Common myeloid progenitor, CD34-positive (primary cell): Measurements from ENCODE around the gene ZYG11A.

Source experiments
- CTCF ChIA-PET: fragments of 350-600 bp; sonication (Branson Sonifier 250); formaldehyde crosslinking; loops from one replicate; lab custom pipeline; 2021; ENCODE audit warnings: antibody characterized with exemption; lab: Charles Lee
- POLR2A ChIA-PET: fragments of 350-600 bp; sonication (Branson Sonifier 250); formaldehyde crosslinking; loops from one replicate; lab custom pipeline; 2021; ENCODE audit warnings: antibody characterized with exemption; lab: Charles Lee
- DNase-seq, 3 donors: peaks; one replicate each; pipeline versions ENCODE4 v3.0.0 to v3.0.0-alpha.2; 2013
- H3K27ac ChIP-seq, 2 experiments: 1 replicate in 1 of 2; 2 replicates in 1 of 2; pipeline ENCODE4 v1.7.0; 2013; ENCODE audit warnings: inconsistent platforms in 2 of 2, low read length in 2 of 2, mild to moderate bottlenecking in 2 of 2, low read depth in 1 of 2, moderate library complexity in 1 of 2; ENCODE audit not compliant: severe bottlenecking in 2 of 2, insufficient read depth in 1 of 2, poor library complexity in 1 of 2
- H3K27me3 ChIP-seq, 5 experiments: replicated peaks in 2 of 5; 1 replicate in 3 of 5; 2 replicates in 2 of 5; pipeline versions ENCODE4 v1.6.1 to v1.7.0; 2013; ENCODE audit warnings: low read length in 4 of 5, mild to moderate bottlenecking in 2 of 5, moderate library complexity in 2 of 5, inconsistent platforms in 1 of 5; ENCODE audit not compliant: insufficient read depth in 5 of 5, control insufficient read depth in 4 of 5
- H3K36me3 ChIP-seq, 4 experiments: 1 replicate in 2 of 4; 2 replicates in 2 of 4; pipeline versions ENCODE4 v1.6.1 to v1.7.0; 2013; ENCODE audit warnings: low read length in 3 of 4, control low read depth in 1 of 4, mild to moderate bottlenecking in 1 of 4; ENCODE audit not compliant: control insufficient read depth in 4 of 4, insufficient read depth in 4 of 4
- H3K4me1 ChIP-seq, 4 experiments: 1 replicate in 3 of 4; 2 replicates in 1 of 4; pipeline versions ENCODE4 v1.6.1 to v1.7.1; 2013; ENCODE audit warnings: low read length in 3 of 4, mild to moderate bottlenecking in 3 of 4, control low read depth in 1 of 4, inconsistent platforms in 1 of 4, moderate library complexity in 1 of 4; ENCODE audit not compliant: control insufficient read depth in 4 of 4, insufficient read depth in 4 of 4; ENCODE audit errors: control extremely low read depth in 1 of 4
- H3K4me3 ChIP-seq, 7 experiments: 1 replicate in 4 of 7; 2 replicates in 3 of 7; pipeline versions ENCODE4 v1.5.1 to v1.7.0; 2013; ENCODE audit warnings: mild to moderate bottlenecking in 7 of 7, low read length in 6 of 7, moderate library complexity in 6 of 7, inconsistent platforms in 2 of 7, low read depth in 2 of 7, control low read depth in 1 of 7; ENCODE audit not compliant: insufficient read depth in 4 of 7, control insufficient read depth in 1 of 7; ENCODE audit errors: extremely low read depth in 1 of 7
- H3K9me3 ChIP-seq, 5 experiments: 1 replicate in 4 of 5; 2 replicates in 1 of 5; pipeline versions ENCODE4 v1.6.1 to v1.7.1; 2013; ENCODE audit warnings: low read length in 4 of 5, mild to moderate bottlenecking in 2 of 5, inconsistent platforms in 1 of 5, low read depth in 1 of 5, moderate library complexity in 1 of 5; ENCODE audit not compliant: control insufficient read depth in 4 of 5, insufficient read depth in 2 of 5; ENCODE audit errors: control extremely low read depth in 1 of 5
- WGBS: methylation state at CpG from one replicate; pipeline ENCODE4 v1.1.5; 2013; ENCODE audit not compliant: insufficient coverage; 5-methylcytosine and 5-hydroxymethylcytosine counted together

ZYG11A gene

DNA sequence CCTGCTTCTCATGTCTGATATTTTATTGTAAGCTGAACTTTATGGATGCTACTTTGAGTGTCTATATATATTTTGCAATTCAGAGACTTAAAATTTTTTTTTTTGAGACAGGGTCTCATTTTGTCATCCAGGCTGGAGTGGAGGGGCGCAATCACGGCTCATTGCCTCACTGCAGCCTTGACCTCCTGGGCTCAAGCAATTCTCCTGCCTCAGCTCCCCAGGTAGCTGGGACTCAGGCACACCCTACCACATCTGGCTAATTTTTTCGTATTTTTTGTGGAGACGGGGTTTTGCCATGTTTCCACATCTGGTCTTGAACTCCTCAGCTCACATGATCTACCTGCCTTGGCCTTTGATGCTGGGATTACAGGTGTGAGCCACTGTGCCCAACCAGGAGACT lies 8.4 kb downstream of the ZYG11A start:
- Histone ChIP-seq H3K9me3 (no peaks in the 10 kb centered on the region), H3K27ac (no peak overlapping the region), H3K36me3 (no peaks in the 10 kb centered on the region), H3K4me1 (no peaks in the 10 kb centered on the region), H3K27me3 (peaks cover 0 to 10% (median under 1%) of the 10 kb centered on the region in 5 experiments), H3K4me3 (no peak overlapping the region)
- POLR2A ChIA-PET, result no interaction called here
- no peak for DNase-seq
- 100% methylated on average over 3 of the region's 4 CpGs for WGBS
- CTCF ChIA-PET, result interaction anchor here (0.8 kb wide), 1 partner anchor 26 kb away, joined by 3 read pairs; no protein-coding TSS in a partner anchor

DNA sequence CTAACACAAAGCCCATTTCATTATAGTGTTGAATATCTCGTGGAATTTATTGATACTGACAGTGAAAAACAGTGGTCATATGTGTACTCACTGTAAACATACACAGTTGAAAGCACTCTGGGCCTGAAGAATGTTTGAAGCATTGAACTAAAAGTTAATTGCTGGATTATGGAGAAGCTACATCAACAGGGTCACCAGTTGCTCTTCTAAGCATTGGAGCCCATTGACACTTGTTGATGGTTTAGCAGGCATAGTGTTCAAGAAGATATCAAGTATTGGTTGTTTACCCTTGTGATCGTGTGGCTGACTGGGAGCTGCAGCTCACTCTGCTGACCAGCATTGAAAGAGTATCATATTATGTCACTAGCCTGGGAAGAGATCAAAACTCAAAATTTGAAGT lies 10.3 kb downstream of the ZYG11A start:
- peaks cover 0 to 2% (median 0%) of the 10 kb centered on the region in 5 experiments for H3K27me3 ChIP-seq
- no peak for DNase-seq
- ChIA-PET POLR2A (no interaction called here), CTCF (no interaction called here)
- no peaks in the 10 kb centered on the region for H3K36me3 ChIP-seq
- no peak overlapping the region for H3K27ac ChIP-seq
- no peak overlapping the region for H3K4me3 ChIP-seq
- no peaks in the 10 kb centered on the region for H3K4me1 ChIP-seq
- 100% methylated on average over 1 of the region's 2 CpGs for whole genome bisulfite sequencing
- no peaks in the 10 kb centered on the region for H3K9me3 ChIP-seq

DNA sequence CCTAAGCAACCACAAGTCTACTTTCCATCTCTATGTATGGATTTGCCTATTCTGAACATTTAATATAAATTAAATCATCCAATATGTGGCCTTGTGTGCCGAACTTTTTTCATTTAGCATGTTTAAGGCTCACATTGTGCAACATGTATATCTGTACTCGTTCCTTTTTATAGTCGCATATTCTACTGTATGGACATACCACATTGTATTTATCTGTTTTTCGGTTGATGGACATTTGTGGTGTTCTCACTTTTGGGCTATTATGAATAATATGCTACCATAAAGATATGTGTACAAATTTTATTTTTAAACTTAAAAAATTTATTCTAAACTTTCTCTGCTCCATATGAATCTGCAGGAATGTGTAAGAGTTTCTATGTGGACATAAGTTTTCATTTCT lies 13.0 kb downstream of the ZYG11A start:
- Histone ChIP-seq H3K36me3 (no peaks in the 10 kb centered on the region), H3K27ac (no peak overlapping the region), H3K9me3 (no peaks in the 10 kb centered on the region), H3K4me3 (no peak overlapping the region), H3K27me3 (no peaks in the 10 kb centered on the region), H3K4me1 (no peaks in the 10 kb centered on the region)
- CTCF ChIA-PET, result no interaction called here
- 100% methylated on average over 1 of the region's 4 CpGs for WGBS
- DNase-seq, result no peak
- POLR2A ChIA-PET, result no interaction called here

DNA sequence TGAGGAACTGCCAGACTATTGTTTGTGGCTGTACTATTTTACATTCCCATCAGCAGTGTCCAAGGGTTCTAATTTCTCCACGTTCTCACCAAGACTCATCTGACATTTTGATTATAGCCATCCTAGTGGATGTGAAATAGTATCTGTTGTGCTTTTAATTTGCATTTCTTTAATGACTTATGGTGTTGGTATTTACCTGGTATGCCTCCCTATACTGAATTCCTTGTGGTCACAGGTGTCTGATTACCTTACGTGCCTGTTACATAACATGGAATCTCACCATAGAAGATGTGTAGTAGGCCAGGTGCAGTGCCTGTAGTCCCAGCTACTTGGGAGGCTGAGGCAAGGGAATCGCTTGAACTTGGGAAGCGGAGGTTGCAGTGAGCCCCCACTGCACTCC lies 13.5 kb downstream of the ZYG11A start:
- no peaks in the 10 kb centered on the region for H3K4me1 ChIP-seq
- ChIA-PET CTCF (no interaction called here), POLR2A (no interaction called here)
- H3K4me3 ChIP-seq, result no peak overlapping the region
- no peaks in the 10 kb centered on the region for H3K27me3 ChIP-seq
- WGBS, result 100% methylated on average over 3 of the region's 4 CpGs
- no peaks in the 10 kb centered on the region for H3K9me3 ChIP-seq
- no peak for DNase-seq
- no peak overlapping the region for H3K27ac ChIP-seq
- no peaks in the 10 kb centered on the region for H3K36me3 ChIP-seq

DNA sequence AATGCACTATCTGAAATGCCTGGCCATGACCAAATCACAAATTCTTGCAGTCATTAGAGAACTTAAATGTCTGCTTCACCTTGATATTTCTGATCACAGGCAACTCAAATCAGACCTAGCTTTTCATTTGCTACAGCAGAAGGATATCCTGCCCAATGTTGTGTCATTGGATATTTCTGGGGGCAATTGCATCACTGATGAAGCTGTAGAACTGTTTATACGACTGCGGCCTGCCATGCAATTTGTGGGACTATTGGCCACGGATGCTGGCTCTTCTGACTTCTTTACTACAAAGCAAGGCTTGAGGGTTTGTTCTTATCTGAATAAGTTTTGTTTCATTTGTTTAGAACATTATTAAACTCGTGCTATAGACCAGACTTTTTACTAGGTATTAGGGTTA lies 14.9 kb downstream of the ZYG11A start:
- no peaks in the 10 kb centered on the region for H3K9me3 ChIP-seq
- ChIA-PET POLR2A (no interaction called here), CTCF (no interaction called here)
- H3K36me3 ChIP-seq, result no peaks in the 10 kb centered on the region
- DNase-seq, result no peak
- no peak overlapping the region for H3K27ac ChIP-seq
- H3K4me3 ChIP-seq, result no peak overlapping the region
- H3K27me3 ChIP-seq, result peaks cover 0 to 2% (median 0%) of the 10 kb centered on the region in 5 experiments
- WGBS, result 100% methylated on average over 2 of the region's 4 CpGs
- no peaks in the 10 kb centered on the region for H3K4me1 ChIP-seq

DNA sequence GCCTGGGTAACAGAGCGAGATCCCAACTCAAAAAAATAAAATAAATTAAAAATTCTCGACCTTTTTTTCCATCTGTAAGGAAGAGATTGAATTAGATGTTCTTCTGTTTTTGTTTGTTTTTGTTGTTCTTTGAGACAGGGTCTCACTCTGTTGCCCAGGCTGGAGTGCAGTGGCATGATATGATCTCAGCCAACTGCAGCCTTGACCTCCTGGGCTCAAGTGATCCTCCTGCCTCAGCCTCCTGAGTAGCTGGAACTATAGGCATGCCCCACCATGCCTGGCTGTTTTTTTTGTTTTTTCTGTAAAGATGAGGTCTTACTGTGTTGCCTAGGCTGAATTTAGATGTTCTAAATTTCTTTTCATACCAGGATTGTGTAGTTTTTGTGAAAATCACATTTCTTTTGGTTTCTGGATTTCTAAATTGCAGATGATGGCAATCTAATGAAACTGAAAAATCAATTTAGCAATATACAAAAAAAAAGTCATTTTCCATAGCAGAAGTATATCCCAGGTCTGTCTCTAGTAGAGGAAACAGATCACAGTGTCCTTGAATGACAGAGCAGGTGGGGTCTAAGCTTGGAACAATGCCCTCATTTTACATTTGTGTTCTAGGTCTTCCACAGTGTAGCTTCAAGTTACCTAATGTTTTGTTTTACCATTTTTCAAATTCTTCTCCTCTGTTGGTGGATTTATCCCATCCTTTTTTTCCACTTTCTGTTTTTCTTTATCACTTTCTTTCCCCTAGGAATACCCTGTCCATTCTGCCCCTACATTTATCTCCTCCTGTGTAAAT lies 20.3 kb downstream of the ZYG11A start:
- Histone ChIP-seq H3K27me3 (peaks cover 0 to 4% (median 0%) of the 10 kb centered on the region in 5 experiments), H3K27ac (no peak overlapping the region), H3K4me1 (no peaks in the 10 kb centered on the region), H3K4me3 (no peak overlapping the region), H3K9me3 (no peaks in the 10 kb centered on the region), H3K36me3 (no peaks in the 10 kb centered on the region)
- CTCF ChIA-PET, result interaction anchor here (1.0 kb wide), 1 partner anchor 14 kb away, joined by 3 read pairs; no protein-coding TSS in a partner anchor
- POLR2A ChIA-PET, result no interaction called here
- DNase-seq, result no peak
- WGBS, result no CpG with 5 or more reads among the region's 2 CpGs

DNA sequence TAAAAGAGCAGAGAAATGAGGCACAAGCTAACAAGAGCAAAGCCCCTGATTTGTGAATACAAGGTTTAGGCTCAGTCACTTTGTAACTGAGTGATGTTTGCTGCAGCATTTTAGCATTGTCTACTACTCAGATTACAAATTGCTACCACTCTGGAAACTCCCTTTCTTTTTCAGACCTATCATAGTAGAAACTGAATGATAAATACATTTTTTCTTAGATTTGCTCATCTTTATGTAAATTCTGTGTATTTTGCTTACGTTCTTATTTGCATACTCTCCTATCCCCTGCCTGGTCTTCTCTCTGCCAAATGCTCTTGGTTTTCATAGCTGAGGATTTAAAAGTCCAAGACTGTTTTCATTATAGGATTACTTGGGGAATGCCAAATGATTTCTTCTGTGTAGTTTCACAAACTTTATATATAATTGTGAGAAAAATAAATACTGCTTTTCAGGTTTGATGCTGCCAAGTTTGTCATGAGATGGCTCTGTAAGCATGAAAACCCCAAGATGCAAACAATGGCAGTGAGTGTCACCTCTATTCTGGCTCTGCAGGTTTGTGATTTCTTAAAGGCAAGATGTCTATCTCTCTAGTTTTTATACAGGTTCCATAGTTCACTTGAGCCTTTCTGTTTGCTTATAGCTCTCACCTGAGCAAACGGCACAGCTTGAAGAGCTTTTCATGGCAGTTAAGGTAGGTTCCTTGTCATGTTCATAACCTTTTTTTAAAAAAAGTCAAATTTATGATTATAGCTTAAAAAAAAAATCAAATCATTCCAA lies 24.7 kb downstream of the ZYG11A start:
- CTCF ChIA-PET, result no interaction called here
- no peaks in the 10 kb centered on the region for H3K9me3 ChIP-seq
- POLR2A ChIA-PET, result no interaction called here
- no peak overlapping the region for H3K4me3 ChIP-seq
- H3K4me1 ChIP-seq, result no peaks in the 10 kb centered on the region
- no peak for DNase-seq
- no CpG with 5 or more reads among the region's 2 CpGs for WGBS
- no peak overlapping the region for H3K27ac ChIP-seq
- no peaks in the 10 kb centered on the region for H3K36me3 ChIP-seq
- H3K27me3 ChIP-seq, result peaks cover 0 to 3% (median 0%) of the 10 kb centered on the region in 5 experiments
